Activated naive CD4-positive, alpha-beta T cell (primary cell): Measurements from ENCODE around the gene BEX5.
"Not testable (repeated sequence)": the region's sequence is repeated elsewhere in the genome, so short reads cannot be mapped to it uniquely, and the experiment has no call there.

ENCODE experiments used
- DNase-seq, 4 experiments: peaks; one replicate each; lab custom pipeline; 2025; lab: John Stamatoyannopoulos, UW

BEX5 gene

GRCh38 chrX:102155806-102156179, at the start of gene BEX5:
TSS of gene BEX5 (minus strand) at chrX:102155977. CDS start at chrX:102154265, 1,712 bp downstream.
- DNase-seq: peak; percentile 0 to 52 (median 8)

DNA sequence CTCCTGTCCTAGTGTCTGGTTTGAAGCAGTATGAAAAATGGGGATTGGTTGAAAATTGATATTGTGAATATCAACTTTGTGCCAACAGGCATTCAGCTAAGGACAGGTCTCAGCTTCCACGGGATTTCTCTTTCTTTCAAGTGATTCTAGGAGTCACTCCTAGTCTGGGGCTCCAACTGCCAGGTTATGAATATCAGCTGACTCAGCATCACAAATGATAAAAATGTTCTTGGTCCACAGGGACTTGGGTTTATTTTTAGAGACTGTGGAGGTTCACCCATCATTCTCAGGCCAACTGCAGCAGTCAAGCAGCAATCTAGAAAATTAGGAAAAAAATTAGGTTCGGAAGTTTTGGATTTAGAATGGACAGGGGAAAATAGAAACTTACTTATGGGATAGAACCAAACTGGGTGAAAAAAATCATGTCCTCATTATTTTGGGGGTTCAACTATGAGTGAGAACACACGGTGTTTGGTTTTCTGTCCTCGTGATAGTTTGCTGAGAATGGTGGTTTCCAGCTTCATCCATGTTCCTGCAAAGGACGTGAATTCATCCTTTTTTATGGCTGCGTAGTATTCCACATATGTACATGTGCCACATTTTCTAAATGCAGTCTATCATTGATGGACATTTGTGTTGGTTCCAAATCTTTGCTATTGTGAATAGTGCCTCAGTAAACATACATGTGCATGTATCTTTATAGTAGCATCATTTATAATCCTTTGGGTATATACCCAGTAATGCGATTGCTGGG, 30.4 kb upstream of the BEX5 start:
- DNase-seq: no peak

DNA sequence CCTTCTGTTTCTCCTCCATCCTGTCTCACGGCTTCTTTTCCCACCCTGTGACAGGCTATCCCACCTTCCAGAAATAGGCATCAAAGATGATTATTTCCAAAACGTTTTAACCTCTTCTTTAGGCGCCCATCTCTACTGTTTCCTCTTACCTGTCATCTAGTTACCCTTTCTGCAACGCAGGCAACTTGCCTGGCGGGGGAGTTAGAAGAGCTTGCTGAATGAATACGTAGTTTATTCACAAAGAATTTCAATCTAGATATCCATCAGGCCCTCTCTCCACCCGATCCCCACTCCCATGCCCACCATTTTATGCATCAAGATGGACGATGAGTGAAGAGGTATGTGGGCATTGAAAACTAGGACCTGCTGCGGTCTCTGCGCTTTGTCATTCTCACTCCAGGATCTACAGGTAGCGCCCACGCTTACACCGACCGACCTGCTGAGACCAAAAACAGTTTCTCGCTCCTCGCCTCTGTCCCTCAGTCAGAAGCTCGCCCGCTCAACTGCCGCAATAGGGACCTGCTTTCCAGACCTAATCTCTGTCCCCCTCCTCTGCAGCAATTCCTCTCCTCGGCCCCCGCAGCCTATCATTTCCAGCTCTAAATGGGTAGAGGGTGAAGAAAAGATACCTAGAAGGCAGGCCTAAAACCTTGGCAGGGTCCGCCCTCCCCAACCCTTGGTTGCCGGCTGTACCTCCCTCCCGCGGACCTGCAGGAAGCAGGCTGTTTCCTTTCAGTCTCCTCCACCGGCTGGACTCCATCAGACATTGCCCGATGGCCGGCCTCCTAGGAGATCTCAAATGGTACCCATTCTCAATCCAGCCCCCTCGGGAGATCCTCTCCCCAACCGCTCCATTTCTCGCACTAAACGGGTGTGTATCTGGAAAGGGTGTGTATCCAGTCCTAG, 624 bp downstream of the BEX5 start:
- DNase-seq: peak in 2 of 4 experiments; percentile 0 to 21

DNA sequence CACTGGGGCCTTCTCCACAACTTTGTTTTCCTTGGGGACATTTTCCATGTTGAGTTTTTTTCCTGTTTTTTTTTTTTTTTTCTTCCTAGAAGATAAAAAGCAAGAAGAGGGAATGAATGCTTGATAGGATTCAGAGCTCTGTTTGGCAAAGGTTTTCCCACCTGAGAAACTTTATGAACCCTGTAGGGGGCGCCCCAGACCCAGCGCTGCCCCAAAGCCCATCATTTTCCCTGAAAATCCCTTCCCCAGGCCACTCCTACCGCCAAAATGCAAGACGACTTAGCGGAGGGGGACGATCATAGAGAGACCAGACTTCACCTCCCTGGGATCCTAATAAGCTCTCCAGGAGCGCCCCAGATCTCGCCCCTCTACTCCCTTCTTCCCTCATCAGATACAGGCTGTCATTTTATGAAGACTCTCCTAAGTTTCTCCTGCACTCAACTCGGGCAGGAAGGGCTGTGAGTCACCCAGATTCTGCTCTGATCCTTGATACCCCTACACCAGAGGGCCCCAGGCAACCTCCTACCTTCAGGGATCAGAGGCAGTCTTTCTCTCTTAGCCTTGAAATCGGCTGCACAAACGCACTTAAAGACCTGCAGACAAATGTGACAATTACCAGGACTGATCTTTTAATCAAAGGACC, 1.4 kb downstream of the BEX5 start:
- no peak for DNase-seq

- DNase-seq: not testable (repeated sequence)
Measured at GRCh38 chrX:102142274-102142673, 13.5 kb downstream of the BEX5 start, which contains the start of gene TCEAL6. TSS of gene TCEAL6 (minus strand) at chrX:102142481.

- not testable (repeated sequence) for DNase-seq
Measured at GRCh38 chrX:102141631-102142030, 14.1 kb downstream of the BEX5 start.

- not testable (repeated sequence) for DNase-seq
Measured at GRCh38 chrX:102140876-102141275, 14.9 kb downstream of the BEX5 start.

DNA sequence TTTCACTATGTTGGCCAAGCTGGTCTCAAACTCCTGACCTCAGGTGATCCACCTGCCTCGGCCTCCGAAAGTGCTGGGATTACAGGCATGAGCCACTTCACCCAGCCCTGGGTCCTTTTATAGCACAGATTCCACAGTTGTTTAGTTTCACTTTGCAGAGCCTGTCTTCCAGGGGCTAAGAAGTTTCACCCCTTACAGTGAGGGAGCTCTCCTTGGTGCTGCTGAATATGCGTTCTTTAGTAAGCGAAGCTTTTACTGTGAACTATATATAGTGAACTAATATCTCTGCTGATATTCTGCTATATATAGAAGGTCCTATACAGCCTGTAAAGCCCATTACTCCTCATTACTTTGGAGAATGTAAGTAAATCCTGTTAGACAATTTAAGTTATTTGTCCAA, 17.7 kb downstream of the BEX5 start:
- no peak for DNase-seq

DNA sequence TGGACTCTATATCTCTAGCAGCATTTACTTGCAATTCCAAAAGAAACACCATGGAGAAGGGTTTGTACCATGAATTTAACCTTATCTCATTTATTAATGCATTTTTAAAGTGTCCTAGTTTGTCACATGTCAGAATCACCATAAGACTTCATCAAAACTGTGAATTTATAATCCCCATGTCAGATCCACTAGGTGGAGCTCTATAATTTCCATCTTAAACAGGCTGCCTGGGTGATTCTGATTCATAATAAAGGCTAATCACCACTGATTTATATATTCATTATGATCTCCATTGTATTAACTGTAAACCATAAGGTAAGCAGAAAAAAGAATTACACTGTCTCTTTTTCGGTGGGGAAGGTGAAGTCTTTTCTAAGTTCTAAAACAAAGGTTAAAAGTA, 26.3 kb downstream of the BEX5 start:
- DNase-seq: no peak

DNA sequence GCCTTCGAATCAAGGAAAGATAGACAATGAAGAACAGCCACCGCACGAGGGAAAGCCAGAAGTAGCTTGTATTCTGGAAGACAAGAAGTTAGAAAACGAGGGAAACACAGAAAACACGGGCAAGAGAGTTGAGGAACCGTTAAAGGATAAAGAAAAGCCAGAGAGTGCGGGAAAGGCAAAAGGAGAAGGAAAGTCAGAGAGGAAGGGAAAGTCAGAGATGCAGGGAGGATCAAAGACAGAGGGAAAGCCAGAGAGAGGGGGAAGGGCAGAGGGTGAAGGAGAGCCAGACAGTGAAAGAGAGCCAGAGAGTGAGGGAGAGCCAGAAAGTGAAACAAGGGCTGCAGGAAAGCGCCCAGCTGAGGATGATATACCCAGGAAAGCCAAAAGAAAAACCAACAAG, 28.9 kb downstream of the BEX5 start:
- DNase-seq: no peak

GRCh38 chrX:102126080-102126818, 29.5 kb downstream of the BEX5 start:
- not testable (repeated sequence) for DNase-seq

- DNase-seq: not testable (repeated sequence)
Measured at GRCh38 chrX:102125436-102125835, 30.3 kb downstream of the BEX5 start, which contains the start of gene TCEAL2. TSS of gene TCEAL2 (plus strand) at chrX:102125679. CDS start at chrX:102126831, 1,152 bp downstream.

DNA sequence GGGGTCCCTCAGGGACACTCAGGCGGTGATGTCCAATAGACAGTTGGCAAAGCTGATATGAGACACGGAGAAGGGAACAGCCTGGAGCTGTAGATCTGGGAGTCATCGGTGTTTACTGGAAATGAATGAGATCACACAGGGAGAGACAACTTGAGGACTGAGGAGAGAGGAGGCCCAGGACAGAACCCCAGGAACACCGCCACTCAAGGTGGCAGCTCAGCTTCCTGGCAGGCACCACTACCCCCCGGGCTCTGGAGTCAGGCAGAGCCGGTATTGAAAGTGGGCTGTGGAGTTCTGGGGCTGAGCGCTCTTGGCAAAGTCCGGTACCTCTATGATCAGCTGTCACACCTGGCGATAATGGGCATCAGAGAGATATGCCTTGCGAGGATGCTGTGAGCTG, 30.8 kb downstream of the BEX5 start:
- not testable (repeated sequence) for DNase-seq

- DNase-seq: no peak
Measured at GRCh38 chrX:102115748-102116147, 40.0 kb downstream of the BEX5 start.

- no peak for DNase-seq
Measured at GRCh38 chrX:102113367-102113766, 42.4 kb downstream of the BEX5 start.
